ENCODE measurements around the gene MYBPC1.

MYBPC1 gene

DNA sequence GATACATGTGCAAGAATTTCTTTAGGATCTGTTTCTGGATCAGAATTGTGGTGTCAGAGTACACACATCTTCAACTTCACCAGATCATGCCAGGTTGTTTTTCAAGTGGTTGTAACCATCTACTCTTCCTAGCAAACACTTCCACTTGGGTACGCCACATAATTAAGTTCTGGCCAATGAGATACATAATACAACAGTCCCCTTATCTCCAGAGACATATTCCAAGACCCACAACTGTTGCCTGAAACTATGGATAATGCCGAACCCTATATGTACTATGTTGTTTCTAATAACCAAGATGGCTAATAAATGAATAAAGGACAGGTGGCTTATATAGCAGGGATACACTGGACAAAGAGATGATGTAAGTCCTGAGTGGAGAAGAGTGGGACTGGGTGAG is 100.2 kb downstream of the MYBPC1 start:
- DNase-seq (ENCODE audit: low spot score), result no peak

DNA sequence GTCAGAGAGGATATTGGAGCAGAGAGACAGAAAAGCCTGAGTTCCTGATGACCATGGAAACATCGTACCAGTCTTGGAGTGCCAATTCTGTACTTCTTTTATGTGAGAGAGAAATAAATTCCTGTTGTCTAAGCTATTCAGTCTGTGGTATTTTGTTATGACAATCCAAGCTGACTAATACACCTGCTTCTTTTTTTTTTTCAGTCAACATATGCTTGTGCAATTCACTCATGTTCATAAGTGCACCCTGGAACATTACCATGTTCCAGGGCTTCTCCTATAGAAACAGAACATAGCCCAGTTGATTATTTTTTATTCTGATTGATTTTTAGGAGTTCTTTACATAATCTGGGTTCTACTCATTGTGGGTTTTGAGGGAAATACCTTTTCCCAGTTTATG is 100.9 kb downstream of the MYBPC1 start:
- DNase-seq (ENCODE audit: low spot score), result no peak

DNA sequence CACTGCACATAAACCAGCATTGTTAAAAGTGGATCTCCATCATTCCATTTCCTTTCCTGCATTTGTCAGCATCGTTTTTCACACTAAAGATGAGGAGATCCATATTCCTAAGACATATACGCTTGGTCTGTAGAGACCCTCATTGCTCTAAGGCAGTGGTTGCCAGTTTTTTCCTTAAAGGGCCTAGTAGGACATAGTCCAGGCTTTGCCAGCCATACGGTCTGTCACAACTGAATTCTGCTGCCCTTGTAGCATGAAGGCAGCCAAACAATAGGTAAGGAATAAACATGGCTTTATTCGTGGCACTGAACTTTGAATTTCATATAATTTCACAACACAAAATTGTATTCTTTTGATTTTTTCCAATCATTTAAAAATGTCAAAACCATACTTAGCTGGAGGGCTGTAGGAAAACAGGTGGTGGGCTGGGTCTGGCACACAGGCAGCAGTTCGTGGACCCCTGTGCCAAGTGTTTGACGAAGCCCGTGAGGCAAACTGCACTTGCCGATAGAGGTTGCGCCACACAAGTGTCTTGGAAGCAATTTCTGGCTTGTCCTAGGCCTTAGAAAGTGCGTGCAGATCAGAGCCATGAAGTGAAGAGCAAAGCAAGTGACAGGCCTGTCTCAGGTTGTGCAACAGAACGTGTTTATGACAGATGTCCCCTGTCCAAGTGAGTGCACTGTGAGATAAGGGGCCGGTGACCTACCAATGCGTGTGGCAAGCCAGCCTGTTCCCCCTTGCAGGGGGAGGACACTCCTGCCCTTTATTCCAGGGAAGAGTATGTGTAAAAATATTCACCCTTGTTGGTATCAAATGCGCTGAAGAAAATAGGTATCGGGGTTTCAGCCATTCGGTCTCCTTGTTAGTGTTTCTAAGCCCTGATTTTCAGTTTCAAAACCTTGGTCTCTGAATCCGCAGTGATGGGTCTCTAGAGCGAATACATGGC is 101.8 kb downstream of the MYBPC1 start:
- DNase-seq (ENCODE audit: low spot score), result no peak

GRCh38 chr12:101697197-101697929 is 102.6 kb downstream of the MYBPC1 start, which contains the start of gene CHPT1:
Gene CHPT1, plus strand, starts transcription at chr12:101697640. Its CDS starts 222 bp downstream, at chr12:101697862.
- DNase-seq (ENCODE audit: low spot score), result no peak

DNA sequence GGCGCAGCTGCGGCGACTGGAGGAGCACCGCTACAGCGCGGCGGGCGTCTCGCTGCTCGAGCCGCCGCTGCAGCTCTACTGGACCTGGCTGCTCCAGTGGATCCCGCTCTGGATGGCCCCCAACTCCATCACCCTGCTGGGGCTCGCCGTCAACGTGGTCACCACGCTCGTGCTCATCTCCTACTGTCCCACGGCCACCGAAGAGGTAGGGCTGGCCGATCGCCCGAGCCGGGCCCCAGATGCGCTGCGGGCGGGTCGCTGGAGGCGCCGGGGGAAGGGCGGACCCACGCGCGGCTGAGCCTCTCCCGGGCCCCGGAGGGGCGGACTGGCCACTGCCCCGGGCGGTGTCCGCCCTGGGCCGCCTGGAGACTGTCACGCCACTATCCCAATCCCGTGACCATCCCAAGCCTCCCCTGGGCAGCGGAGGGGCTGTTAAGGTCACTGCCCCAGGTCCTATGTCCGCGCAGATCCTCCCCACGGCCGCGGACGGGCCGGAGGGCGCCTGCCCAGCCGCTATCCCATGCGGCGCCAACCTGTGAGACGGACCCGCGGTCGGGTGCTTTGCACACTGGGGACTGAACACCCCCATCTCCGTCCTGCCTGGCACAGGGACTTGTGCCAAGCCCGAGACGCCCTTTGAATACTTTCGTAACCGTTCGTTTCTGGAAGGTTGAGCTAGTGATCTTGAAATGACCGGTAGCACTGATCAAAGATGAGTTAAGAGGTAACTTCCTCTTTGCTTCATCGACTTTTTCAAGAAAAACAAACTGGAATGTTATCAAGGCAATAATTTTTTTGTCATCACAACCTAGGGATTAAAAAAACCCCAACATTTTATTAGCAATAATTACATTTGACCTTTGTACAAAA is 103.4 kb downstream of the MYBPC1 start:
- DNase-seq (ENCODE audit: low spot score), result no peak

DNA sequence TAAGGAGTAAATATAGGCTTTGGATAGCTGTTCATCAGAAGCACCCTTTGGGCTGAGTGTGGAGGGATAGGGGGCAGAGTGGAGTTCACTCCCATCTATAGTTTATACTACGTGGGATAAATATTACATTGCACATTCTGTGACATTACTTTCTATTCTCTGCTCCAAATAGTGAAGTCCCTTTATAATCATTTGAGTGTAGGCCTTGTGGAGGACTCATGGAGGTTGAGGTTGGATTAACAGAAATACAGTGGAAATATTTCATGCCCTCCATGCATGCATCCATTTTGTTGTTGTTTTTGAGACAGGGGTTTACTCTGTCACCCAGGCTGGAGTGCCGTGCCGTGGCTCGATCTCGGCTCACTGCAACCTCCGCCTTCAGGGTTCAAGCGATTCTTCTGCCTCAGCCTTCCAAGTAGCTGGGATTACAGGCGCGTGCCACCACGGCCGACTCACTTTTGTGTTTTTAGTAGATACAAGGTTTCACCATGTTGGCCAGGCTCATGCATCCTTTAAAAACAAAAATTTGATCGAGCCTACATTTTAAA is 104.1 kb downstream of the MYBPC1 start:
- no peak for DNase-seq (ENCODE audit: low spot score)

- DNase-seq (ENCODE audit: low spot score), result no peak
These were observed 105.6 kb downstream of the MYBPC1 start for GRCh38 chr12:101700299-101700820.

DNA sequence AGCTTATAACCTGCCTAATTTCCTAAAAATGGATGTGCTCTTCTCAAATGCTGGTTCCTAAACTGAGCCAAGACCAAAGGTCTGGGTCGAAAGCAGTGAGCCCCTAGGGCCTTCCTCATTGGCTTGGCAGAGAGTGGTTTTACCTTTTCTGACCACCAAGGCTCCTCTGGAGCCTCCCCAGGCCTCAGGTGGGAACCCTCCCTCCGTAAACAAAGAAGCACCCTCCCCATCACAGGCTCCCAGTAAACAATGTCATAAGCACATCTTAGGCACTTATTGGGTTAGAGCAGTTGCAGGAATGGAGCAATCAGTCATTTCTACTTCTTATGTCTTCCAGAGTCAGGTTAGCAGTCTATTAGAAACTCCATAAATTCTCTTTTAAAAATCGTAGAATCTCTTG is 108.7 kb downstream of the MYBPC1 start:
- no peak for DNase-seq (ENCODE audit: low spot score)

DNA sequence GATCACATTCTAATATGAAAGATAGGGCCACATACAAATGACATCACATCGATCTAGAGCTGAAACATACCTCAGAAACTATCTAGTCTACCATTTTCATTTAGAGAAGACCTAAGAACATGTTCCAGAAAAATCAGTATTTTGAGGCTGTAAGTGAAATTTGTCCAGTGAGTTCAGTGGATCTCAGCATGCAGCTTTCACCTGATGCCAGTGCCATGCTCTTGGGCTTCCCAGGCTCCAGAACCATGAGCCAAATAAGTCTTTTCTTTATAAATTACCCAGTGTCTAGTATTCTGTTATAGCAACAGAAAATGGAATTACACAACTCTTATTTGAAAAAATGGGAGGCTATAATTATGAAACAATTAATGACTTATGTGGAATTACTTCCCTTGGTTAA is 111.6 kb downstream of the MYBPC1 start:
- DNase-seq (ENCODE audit: low spot score), result no peak

DNA sequence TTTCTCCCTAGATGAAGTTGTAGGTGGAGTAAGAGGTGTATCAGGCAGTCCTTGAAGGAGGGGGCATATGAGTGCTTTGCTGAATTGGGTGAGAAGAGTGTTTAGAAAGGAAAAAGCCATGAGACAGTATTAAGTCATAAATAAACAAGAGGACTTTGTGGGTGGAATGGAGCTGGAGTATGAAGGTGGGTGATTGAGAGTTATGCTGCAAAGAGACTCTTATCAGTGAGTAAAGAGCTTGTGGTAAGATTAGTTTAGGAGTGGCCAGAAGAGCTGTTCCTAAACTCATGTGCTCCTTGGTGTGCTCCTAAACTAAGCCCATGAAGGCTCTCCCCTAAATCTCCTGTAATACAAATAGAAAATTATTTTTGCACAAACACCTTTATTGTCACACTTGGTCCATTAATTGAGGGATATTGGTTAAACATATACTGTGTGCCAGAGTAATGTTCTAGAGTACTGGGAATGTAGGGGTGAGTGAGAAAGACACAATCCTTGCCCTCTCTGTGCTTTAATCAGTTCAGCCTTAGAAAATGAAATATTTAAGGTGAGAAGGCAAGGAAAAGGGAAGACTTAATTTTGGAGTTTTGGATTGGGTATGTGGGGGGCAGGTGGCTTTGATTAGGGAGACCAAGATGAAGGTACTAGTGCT is 112.5 kb downstream of the MYBPC1 start:
- DNase-seq (ENCODE audit: low spot score), result no peak

GRCh38 chr12:101710288-101710687 is 115.5 kb downstream of the MYBPC1 start:
- no peak for DNase-seq (ENCODE audit: low spot score)

DNA sequence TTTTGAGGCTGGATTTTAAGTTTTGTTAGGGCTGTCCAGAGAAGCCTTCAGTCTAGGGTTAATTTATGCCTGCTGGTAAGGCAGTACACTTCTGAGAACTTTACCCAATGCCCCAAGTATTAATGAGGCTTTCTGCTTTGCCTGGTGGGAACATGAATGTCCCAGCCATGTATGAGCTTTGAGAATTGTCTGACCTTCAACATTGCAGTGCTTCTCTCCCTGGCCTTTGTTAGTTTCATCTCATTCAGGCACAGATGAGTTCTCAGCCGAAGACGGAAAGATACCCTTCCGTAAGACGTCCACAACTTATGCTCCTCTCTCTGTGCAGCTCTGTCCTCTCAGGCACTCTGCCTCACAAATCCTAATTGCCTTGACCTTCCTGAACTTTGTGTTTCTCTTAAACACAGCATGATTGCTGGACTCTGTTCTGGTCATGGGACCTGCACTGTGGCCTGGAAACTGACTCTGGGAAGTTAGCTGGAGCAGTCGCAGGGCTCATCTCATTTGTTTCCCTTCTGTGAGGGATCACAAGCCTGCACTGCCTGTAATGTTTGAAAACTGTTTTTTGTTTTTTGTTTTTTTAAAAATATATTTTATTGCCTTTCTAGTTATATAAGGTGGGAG is 118.4 kb downstream of the MYBPC1 start:
- DNase-seq (ENCODE audit: low spot score), result peak; percentile 49

- no peak for DNase-seq (ENCODE audit: low spot score)
These were observed 119.2 kb downstream of the MYBPC1 start for GRCh38 chr12:101713930-101714329.

GRCh38 chr12:101714877-101715444 is 120.2 kb downstream of the MYBPC1 start:
- peak; percentile 37 for DNase-seq (ENCODE audit: low spot score)

- DNase-seq (ENCODE audit: low spot score), result no peak
These were observed 124.8 kb downstream of the MYBPC1 start for GRCh38 chr12:101719566-101719965.

- no peak for DNase-seq (ENCODE audit: low spot score)
These were observed 125.3 kb downstream of the MYBPC1 start for GRCh38 chr12:101720118-101720517.

- DNase-seq (ENCODE audit: low spot score), result no peak
These were observed 127.6 kb downstream of the MYBPC1 start for GRCh38 chr12:101722392-101722791.

DNA sequence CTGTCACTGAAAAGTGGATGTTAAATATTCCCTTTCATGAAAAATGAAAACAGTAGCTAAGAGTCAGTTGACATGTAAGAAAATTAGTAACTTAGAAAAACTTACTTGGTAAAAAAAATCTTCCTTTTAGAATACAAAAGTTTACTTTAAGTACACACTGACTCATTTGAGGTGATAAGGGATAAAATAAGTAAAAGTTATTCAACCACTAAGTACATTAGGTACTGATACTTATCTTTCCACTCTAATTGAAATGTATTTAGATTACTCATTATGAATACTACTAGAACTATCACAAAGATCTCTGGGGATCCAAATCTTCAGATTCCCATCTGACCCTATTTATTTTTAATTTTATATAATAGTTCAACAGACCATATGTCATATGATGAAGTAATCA is 132.3 kb downstream of the MYBPC1 start:
- DNase-seq (ENCODE audit: low spot score), result no peak

- DNase-seq (ENCODE audit: low spot score), result no peak
These were observed 135.1 kb downstream of the MYBPC1 start for GRCh38 chr12:101729842-101730241.

GRCh38 chr12:101732318-101732717 is 137.5 kb downstream of the MYBPC1 start:
- no peak for DNase-seq (ENCODE audit: low spot score)
